PC-9 (cell line): ENCODE data around the gene BAX.
"Not testable (repeated sequence)": the region's sequence is repeated elsewhere in the genome, so short reads cannot be mapped to it uniquely, and the experiment has no call there.

ENCODE experiments used
- EZH2 ChIP-seq: fragments of 200-600 bp; sonication (generic); IDR thresholded peaks from 2 replicates; pipeline ENCODE4 v1.8.0; 2017; ENCODE audit warnings: antibody characterized with exemption, low read depth
- TF ChIP-seq, protein P1 (sequence below): fragments of 200-600 bp; sonication (generic); conservative IDR thresholded peaks from 2 replicates; pipeline ENCODE4 v1.6.1; 2017; ENCODE audit warnings: mixed run types, antibody characterized with exemption, mild to moderate bottlenecking, moderate library complexity

DNA sequence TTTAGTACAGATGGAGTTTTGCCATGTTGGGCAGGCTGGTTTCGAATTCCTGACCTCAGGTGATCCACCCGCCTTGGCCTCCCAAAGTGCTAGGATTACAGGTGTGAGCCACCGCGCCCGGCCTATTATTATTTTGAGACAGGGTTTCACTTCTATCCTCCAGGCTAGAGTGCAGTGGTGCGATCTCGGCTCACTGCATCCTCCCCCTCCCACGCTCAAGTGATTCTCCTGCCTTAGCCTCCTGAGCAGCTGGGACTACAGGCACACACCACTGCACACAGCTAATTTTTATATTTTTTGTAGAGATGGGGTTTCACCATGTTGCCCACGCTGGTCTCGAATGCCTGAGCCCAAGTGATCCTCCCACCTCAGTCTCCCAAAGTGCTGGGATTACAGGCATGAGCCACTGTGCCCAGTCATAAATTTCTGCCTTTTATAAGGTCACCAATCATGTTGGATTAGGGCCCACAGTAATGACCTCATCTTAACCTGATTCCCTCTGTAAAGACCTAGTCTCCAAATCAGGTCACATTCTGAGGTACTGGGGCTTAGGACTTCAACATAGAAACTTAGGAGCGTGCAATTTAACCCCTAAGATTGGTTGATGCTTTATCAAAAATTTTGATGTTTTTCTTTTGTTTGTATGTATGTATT lies 45.1 kb upstream of the BAX start:
- not testable (repeated sequence) for TF ChIP-seq EZH2
- TF ChIP-seq, protein P1, sequence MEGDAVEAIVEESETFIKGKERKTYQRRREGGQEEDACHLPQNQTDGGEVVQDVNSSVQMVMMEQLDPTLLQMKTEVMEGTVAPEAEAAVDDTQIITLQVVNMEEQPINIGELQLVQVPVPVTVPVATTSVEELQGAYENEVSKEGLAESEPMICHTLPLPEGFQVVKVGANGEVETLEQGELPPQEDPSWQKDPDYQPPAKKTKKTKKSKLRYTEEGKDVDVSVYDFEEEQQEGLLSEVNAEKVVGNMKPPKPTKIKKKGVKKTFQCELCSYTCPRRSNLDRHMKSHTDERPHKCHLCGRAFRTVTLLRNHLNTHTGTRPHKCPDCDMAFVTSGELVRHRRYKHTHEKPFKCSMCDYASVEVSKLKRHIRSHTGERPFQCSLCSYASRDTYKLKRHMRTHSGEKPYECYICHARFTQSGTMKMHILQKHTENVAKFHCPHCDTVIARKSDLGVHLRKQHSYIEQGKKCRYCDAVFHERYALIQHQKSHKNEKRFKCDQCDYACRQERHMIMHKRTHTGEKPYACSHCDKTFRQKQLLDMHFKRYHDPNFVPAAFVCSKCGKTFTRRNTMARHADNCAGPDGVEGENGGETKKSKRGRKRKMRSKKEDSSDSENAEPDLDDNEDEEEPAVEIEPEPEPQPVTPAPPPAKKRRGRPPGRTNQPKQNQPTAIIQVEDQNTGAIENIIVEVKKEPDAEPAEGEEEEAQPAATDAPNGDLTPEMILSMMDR = not testable (repeated sequence)
